GM21529 (cell line): ENCODE data around the gene MAMDC2.

Experiments
- ATAC-seq: cut with Tn5 transposase; IDR thresholded peaks from one replicate; pipeline ENCODE4 v1.9.1; 2021; ENCODE audit not compliant: unreplicated experiment

Gene MAMDC2

DNA sequence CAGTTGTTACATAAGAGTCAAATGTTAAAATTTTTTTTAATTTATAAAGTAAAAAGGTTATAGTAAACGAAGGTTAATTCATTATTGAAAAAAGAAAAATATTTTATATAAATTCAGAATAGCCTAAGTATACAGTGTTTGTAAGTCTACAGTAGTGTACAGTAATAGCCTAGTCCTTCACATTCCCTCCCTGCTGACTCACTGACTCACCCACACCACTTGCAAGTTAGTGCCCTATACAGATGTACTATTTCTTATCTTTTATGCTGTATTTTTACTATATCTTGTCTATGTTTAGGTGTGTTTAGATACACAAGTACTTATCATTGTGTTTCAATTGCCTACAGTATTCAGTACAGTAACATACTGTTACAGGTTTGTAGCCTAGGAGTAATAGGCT lies 57.6 kb downstream of the MAMDC2 start:
- ATAC-seq: no peak

GRCh38 chr9:70105147-70105546 lies 61.5 kb downstream of the MAMDC2 start:
- ATAC-seq: no peak

- no peak for ATAC-seq
Measured at GRCh38 chr9:70106571-70106970, 62.9 kb downstream of the MAMDC2 start.

- ATAC-seq: no peak
Measured at GRCh38 chr9:70107558-70107957, 63.9 kb downstream of the MAMDC2 start.

GRCh38 chr9:70108181-70108580 lies 64.5 kb downstream of the MAMDC2 start:
- ATAC-seq: no peak

GRCh38 chr9:70110194-70111041 lies 66.8 kb downstream of the MAMDC2 start:
- no peak for ATAC-seq

DNA sequence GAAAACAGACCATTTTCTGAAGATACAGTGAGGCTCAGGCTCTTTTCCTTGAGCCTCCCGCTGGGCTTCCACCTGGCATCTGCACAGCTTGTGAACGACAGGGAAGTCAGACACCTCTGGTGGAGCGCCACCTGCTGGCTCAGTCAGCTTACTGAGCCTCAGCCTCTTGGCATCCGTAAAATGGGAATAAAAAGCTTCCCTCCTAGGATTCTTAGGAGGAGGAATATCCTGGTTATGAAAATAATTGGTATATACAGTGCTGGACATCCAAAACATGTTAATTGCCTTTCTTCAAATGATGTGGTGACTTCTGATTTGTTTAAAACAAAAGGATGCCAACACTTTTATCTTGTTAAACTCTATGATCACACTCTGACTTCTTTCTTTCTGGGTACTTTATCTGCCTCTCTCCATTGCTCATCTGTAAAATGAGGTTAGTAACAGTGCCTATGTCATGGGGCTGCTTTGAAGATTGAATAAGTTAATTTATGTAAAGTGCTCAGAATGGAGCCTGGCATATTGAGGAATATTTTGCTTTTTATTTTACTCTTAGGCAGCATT lies 67.5 kb downstream of the MAMDC2 start:
- ATAC-seq: peak; percentile 78

- ATAC-seq: no peak
Measured at GRCh38 chr9:70111641-70112236, 68.1 kb downstream of the MAMDC2 start.

- no peak for ATAC-seq
Measured at GRCh38 chr9:70112981-70113380, 69.3 kb downstream of the MAMDC2 start.

GRCh38 chr9:70113403-70114022 lies 69.9 kb downstream of the MAMDC2 start:
- ATAC-seq: peak; percentile 86

DNA sequence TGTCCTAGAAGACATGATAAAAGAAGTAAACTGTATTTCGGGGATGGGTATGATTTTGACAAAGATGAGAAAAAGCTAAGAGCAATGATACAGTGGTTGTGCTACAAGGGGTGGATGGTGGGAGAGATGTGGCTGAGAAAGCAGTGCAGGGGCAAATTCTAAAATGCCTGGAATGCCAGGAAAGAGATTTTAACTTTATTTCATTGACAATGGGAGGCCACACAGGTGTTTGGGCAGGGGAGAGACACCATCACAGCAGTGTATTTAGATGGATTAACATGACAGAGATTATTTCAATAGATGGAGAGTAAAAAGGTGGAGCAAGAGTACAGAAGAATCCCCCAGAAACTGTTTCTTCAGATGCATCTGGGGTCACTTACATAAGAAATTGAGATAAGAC lies 71.2 kb downstream of the MAMDC2 start:
- no peak for ATAC-seq

- no peak for ATAC-seq
Measured at GRCh38 chr9:70117835-70118319, 74.2 kb downstream of the MAMDC2 start.

GRCh38 chr9:70119786-70120185 lies 76.1 kb downstream of the MAMDC2 start:
- ATAC-seq: no peak

- ATAC-seq: no peak
Measured at GRCh38 chr9:70120834-70121510, 77.3 kb downstream of the MAMDC2 start.

- ATAC-seq: no peak
Measured at GRCh38 chr9:70121818-70122436, 78.3 kb downstream of the MAMDC2 start.

DNA sequence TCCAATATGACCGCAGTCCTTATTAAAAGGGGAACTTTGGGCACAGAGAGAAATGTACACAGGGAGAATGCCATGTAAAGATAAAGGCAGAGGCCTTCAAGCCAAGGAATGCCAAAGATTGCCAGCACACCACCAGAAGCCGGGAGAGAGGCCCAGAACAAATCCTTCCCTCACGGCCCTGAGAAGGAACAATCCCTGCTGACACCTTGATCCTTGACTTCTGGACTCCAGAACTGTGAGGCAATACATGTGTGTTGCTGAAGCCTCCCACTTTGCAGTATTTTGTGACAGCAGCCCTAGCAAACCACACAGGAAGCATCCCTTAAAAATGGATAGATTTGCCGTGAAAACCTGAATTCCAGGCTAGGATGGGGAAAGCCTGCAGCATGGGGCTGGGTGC lies 80.0 kb downstream of the MAMDC2 start:
- ATAC-seq: no peak

DNA sequence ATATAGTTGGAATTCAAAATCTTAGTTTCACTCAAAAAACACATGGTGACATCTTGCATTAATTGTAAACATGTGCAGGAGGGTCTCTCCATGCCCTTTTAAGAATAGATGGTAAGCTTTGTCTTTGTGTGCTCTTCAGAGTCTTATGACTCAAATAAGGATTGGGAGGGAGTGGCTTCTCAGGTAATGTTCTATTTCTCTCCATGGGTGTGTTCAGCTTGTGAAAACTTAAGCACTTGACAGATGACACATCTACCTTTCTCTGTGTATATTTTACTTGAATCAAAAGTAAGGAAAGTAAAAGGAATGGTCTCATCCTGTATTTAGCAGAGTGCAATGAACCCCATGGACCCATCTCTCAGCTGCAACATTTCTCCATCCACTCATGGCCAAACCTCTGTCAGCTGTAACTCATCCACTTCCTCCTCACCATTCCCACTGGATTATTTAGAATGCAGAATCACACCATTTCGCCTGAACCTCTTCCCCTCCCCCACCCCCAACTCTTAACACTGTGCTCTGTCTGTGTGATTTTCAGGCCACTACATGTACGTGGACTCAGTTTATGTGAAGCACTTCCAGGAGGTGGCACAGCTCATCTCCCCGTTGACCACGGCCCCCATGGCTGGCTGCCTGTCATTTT lies 82.1 kb downstream of the MAMDC2 start:
- no peak for ATAC-seq

DNA sequence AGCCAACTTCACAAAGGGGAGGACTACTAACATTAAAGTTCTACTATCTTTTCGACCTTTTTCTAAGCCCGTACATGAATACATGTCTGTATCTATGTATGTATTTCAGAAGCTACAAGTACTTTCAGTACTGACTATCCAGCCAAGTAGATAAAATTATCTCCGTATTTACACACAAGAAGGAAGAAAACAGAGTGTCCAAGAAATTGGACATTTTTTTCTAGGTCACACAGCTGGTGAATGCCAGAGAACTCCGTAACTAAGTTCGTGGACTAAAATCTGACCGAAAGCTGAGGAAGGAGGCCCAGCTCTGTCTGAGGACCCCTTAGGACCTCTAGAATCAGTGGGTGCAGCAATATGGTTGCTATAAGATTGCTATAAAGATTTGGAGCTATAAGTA lies 83.4 kb downstream of the MAMDC2 start:
- ATAC-seq: no peak

DNA sequence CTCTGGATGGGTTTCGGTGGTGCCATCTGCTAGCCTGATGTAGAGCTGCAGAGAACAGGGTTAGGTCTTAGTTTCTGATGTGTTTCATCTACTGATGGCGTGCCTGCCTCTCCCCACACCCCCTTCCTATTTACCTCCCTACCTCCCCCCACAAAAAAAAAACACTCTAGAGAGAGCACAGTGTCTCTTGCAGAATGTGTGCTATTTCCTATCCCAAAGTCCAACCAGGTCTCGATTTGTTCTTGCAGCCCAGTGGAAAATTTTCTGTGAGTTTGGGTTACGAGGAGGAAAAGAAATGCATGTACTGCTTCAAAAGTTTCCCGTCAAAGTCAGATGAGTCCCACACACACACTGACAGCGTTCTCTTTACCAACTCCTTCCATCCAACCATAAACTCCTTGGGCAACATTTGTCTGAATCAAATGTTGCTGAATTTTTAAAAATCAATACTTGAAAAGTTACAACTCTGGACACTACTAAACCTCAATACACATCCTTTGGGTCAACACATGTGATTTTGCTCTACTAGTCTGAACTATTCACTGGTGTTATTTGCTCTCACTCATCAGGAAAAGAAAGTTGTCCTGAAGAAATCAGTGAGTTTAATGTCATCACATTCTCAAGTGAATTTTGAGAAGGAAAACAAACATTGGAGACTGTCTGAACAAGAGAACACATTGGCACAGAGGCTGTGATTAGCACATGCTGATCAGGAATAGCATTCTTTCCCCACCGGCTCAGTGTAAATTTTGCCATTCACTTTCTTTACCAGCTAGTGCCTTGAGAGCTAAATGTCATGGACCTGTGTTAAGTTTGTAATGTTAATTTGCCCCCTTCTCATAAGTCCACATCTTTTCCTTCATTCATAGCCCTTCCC lies 84.1 kb downstream of the MAMDC2 start:
- ATAC-seq: no peak
